Osteocyte (in vitro differentiated cells): Measurements from ENCODE around the gene MRPS16. TPM values are rescaled to one million over a fixed set of nuclear protein-coding genes. Genes with fewer than 3 reads are reported as not detected.

Source experiments
- DNase-seq: peaks from one replicate; pipeline ENCODE4 v3.0.0; 2021; ENCODE audit warnings: mixed read lengths; ENCODE audit not compliant: unreplicated experiment; ENCODE audit errors: extremely low spot score
- H3K27ac Mint-ChIP-seq: one replicate; pipeline ENCODE4 v1.8.0; 2021; ENCODE audit warnings: mild to moderate bottlenecking, mixed read lengths; ENCODE audit not compliant: unreplicated experiment
- H3K27me3 Mint-ChIP-seq: one replicate; pipeline ENCODE4 v1.8.0; 2021; ENCODE audit warnings: mixed read lengths; ENCODE audit not compliant: unreplicated experiment
- H3K36me3 Mint-ChIP-seq: one replicate; pipeline ENCODE4 v1.8.0; 2021; ENCODE audit warnings: mixed read lengths; ENCODE audit not compliant: unreplicated experiment
- H3K4me1 Mint-ChIP-seq: one replicate; pipeline ENCODE4 v1.8.0; 2021; ENCODE audit warnings: mixed read lengths; ENCODE audit not compliant: unreplicated experiment
- H3K4me3 Mint-ChIP-seq: one replicate; pipeline ENCODE4 v1.8.0; 2021; ENCODE audit warnings: mild to moderate bottlenecking, moderate library complexity, mixed read lengths; ENCODE audit not compliant: unreplicated experiment
- H3K9me3 Mint-ChIP-seq: one replicate; pipeline ENCODE4 v1.8.0; 2021; ENCODE audit warnings: mixed read lengths; ENCODE audit not compliant: unreplicated experiment
- CTCF ChIP-seq: fragments of 200-600 bp; sonication (generic); IDR thresholded peaks from 2 replicates; pipeline ENCODE4 v1.5.0; 2021; ENCODE audit warnings: antibody characterized with exemption, mild to moderate bottlenecking, moderate library complexity
- total RNA-seq: library from RNA; stranded (reverse); gene quantifications from 2 replicates; pipeline ENCODE4 v1.2.1, GENCODE V29; 2021

The MRPS16 gene
- total RNA-seq, 1 donor from 2014 or later = 78.6 TPM

- Mint-ChIP-seq H3K4me1 (peaks cover 2% of the 10 kb centered on the region), H3K27ac (no peak overlapping the region), H3K4me3 (no peak overlapping the region), H3K36me3 (peaks cover 37% of the 10 kb centered on the region), H3K9me3 (no peaks in the 10 kb centered on the region), H3K27me3 (no peaks in the 10 kb centered on the region)
- DNase-seq = no peak
- no peak for TF ChIP-seq CTCF
Observed at GRCh38 chr10:73219384-73219783, 33.1 kb downstream of the MRPS16 start.

GRCh38 chr10:73218431-73219191 lies 33.8 kb downstream of the MRPS16 start:
- peak; percentile 42 for TF ChIP-seq CTCF
- Mint-ChIP-seq H3K27ac (no peak overlapping the region), H3K9me3 (no peaks in the 10 kb centered on the region), H3K4me1 (peaks cover 2% of the 10 kb centered on the region), H3K27me3 (no peaks in the 10 kb centered on the region), H3K4me3 (no peak overlapping the region), H3K36me3 (peaks cover 41% of the 10 kb centered on the region)
- no peak for DNase-seq

GRCh38 chr10:73217628-73218027 lies 34.8 kb downstream of the MRPS16 start:
- Mint-ChIP-seq H3K4me1 (peaks cover 4% of the 10 kb centered on the region), H3K9me3 (no peaks in the 10 kb centered on the region), H3K36me3 (peaks cover 44% of the 10 kb centered on the region), H3K4me3 (no peak overlapping the region), H3K27me3 (no peaks in the 10 kb centered on the region), H3K27ac (no peak overlapping the region)
- TF ChIP-seq CTCF = no peak
- DNase-seq = no peak

- TF ChIP-seq CTCF = no peak
- H3K27ac Mint-ChIP-seq = no peak overlapping the region
- peaks cover 45% of the 10 kb centered on the region for H3K36me3 Mint-ChIP-seq
- no peak for DNase-seq
- H3K27me3 Mint-ChIP-seq = no peaks in the 10 kb centered on the region
- no peak overlapping the region for H3K4me3 Mint-ChIP-seq
- no peaks in the 10 kb centered on the region for H3K9me3 Mint-ChIP-seq
- peaks cover 4% of the 10 kb centered on the region for H3K4me1 Mint-ChIP-seq
Observed at GRCh38 chr10:73215749-73216148, 36.7 kb downstream of the MRPS16 start.

- no peaks in the 10 kb centered on the region for H3K9me3 Mint-ChIP-seq
- H3K4me1 Mint-ChIP-seq = peaks cover 11% of the 10 kb centered on the region
- no peak for DNase-seq
- H3K27me3 Mint-ChIP-seq = no peaks in the 10 kb centered on the region
- no peak overlapping the region for H3K27ac Mint-ChIP-seq
- no peak overlapping the region for H3K4me3 Mint-ChIP-seq
- peaks cover 32% of the 10 kb centered on the region for H3K36me3 Mint-ChIP-seq
- no peak for TF ChIP-seq CTCF
Observed at GRCh38 chr10:73211106-73211811, 41.2 kb downstream of the MRPS16 start.
